C1 segment of cervical spinal cord (tissue), 14 donors: ENCODE data around the gene TGM5.
"Not testable (repeated sequence)": the region's sequence is repeated elsewhere in the genome, so short reads cannot be mapped to it uniquely, and the experiment has no call there.

Experiments used
- DNase-seq, 14 donors: peaks; one replicate each; lab custom pipeline; 2025; lab: John Stamatoyannopoulos, UW

TGM5 gene

GRCh38 chr15:43246261-43246774 lies 20.4 kb downstream of the TGM5 start:
- DNase-seq = no peak

DNA sequence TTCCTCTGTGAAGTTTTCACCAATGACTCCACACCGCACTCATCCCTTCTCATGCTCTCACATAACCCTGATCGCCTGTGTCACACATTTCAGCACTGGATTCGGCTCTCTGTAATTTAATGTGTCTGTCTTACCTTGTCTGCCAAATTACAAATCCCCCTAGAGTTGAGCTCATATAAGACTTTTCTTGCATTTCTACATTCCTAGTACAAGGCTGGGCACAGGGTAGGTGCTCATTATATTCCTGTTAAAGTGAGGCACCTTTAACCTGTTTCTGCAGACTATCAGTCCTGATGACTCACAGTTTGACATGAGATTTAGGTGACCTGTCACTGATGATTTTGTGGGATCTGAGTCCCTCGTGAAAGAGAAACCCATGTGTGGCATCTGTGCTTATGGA lies 22.6 kb downstream of the TGM5 start:
- no peak for DNase-seq

- DNase-seq = no peak
These were observed 23.6 kb downstream of the TGM5 start for GRCh38 chr15:43243020-43243645.

- DNase-seq = no peak
These were observed 24.1 kb downstream of the TGM5 start for GRCh38 chr15:43242616-43243015.

DNA sequence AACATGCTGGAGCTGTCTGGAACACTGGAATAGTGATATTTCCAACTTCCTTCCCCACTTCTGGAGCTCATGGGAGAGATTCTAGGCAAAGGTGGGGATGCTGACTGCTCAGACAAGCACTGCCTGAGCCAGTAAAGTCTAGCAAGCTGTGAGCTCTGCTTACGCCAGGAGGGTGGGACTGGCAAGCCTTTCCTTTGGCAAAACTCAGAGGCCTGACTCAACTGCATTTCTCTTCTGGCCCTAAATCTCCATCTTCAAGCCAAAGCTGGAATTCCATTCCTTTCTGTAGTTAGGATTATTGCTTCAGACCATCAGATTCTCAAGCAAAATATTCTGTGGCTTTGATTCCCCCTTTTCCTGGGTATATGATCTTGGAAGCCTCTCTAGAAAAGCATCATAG lies 25.6 kb downstream of the TGM5 start:
- DNase-seq = peak in 4 of 14 donors; percentile 5 to 45 (median 18)

- no peak for DNase-seq
These were observed 26.8 kb downstream of the TGM5 start for GRCh38 chr15:43239732-43240491.

DNA sequence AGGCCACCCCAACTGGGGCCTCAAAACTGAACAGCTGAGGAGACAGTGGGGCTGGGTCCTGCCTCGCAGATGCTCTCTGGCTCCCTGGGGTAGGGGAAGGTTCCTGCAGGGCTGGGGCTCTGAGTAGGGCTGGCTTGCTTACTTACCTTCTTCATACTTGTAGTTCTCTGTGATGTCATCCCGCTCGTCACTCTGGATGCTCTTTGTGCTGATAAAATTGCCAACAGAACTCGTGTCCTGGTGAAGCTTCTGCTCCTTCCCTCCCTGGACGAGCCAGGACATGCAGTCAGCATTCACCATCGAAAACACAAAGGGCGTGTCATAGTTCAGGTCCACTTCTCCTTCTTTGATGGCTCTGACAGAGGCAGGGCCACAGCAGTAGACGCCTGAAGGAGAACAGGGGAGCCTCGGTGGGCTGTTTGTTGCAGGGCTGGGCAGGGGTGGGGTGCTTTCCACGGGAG lies 28.0 kb downstream of the TGM5 start:
- no peak for DNase-seq

GRCh38 chr15:43237842-43238470 lies 28.8 kb downstream of the TGM5 start:
- DNase-seq = no peak

DNA sequence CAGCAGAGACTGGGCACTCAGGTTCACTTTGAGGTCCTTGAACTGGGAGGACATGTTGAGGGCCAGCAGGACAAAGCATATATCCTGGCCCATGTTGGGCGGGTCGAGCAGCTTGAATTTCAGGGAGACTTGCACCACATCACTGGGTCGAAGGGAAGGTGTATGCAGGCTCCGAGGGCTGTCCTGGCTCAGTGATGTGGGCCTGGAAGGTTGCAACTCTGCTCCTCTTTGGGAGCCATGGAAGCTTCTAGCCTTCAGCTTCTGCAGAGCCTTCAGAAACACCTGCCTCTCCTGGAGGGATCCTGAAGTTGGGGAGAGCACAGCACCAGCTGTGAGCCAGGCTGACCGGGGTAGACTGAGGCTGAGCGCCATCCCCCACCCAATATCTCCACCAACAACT lies 31.2 kb downstream of the TGM5 start:
- DNase-seq = no peak

- no peak for DNase-seq
These were observed 34.3 kb downstream of the TGM5 start for GRCh38 chr15:43232289-43232874.

GRCh38 chr15:43230640-43231115 lies 36.0 kb downstream of the TGM5 start:
- DNase-seq = no peak

DNA sequence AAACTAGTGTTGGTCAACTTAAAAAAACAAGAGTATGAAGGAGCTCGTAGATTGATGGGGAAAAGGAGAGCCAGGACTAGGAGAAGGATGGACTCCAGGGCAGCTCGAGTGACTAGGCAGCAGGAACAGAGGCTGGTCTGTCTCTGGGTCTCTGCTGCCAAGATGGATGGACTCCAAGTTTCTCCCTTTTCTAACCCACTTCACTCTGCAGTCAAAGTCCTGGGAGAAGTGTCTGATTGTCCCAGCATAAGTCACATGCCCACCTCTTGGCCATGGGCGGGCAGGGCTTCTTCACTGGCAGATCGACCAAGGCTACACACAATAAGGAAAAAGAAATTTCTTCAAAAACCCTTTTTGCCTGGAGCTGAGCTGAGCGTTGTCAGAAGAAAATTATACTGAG lies 36.8 kb downstream of the TGM5 start:
- peak in 11 of 14 donors; percentile 15 to 63 (median 31) for DNase-seq

DNA sequence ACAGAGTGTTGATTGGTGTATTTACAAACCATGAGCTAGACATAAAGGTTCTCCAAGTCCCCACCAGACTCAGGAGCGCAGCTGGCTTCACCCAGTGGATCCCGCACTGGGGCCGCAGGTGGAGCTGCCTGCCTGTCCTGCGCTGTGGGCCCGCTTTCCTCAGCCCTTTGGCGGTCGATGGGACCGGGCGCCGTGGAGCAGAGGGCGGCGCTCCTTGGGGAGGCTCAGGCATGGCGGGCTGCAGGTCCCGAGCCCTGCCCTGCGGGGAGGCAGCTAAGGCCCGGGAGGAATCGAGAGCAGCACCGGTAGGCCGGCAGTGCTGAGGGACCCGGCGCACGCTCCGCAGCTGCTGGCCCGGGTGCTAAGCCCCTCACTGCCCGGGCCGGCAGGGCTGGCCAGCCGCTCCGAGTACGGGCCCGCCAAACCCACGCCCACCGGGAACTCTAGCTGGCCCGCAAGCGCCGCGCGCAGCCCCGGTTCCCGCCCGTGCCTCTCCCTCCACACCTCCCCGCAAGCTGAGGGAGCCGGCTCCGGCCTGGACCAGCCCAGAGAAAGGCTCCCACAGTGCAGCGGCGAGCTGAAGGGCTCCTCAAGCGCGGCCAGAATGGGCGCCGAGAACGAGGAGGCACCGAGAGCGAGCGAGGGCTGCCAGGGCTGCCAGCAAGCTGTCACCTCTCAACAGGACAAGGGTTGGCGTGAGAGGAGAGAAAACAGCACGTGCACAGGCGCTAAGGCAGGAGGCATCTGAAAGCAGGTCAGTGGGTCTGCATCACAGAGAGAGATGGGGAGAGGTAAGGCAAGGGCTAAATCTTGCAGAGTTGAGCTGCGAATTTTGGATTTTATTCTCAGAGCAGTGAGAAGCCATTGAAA lies 40.1 kb downstream of the TGM5 start:
- peak in 1 of 14 donors; percentile 53 for DNase-seq

- not testable (repeated sequence) for DNase-seq
These were observed 40.8 kb downstream of the TGM5 start for GRCh38 chr15:43225950-43226255.

- peak in 5 of 14 donors; percentile 6 to 27 (median 12) for DNase-seq
These were observed 41.4 kb downstream of the TGM5 start for GRCh38 chr15:43225201-43225949.

DNA sequence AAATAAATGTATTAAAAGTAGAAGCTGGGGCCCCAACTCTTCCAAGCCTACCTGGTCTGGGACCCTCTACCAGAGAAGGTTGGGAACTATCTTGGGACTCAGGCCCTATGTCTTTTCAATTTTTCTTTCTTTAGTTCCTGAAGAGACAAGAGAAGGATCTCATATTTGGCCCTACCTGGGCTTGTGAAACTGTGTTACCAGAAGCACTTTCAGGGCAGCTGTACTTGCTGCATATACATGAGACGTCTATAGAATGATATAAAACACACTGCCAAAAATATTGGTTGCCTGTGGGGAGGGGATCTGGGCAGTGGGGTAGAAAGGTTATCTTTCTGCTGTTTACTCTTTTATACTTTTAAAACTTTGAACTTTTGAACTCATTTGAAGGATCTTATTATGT lies 45.3 kb downstream of the TGM5 start:
- no peak for DNase-seq

- DNase-seq = no peak
These were observed 45.7 kb downstream of the TGM5 start, which contains the start of gene EPB42 for GRCh38 chr15:43220991-43221403. Gene EPB42 (minus strand): TSS chr15:43221018. CDS start chr15:43220825, 193 bp downstream.

DNA sequence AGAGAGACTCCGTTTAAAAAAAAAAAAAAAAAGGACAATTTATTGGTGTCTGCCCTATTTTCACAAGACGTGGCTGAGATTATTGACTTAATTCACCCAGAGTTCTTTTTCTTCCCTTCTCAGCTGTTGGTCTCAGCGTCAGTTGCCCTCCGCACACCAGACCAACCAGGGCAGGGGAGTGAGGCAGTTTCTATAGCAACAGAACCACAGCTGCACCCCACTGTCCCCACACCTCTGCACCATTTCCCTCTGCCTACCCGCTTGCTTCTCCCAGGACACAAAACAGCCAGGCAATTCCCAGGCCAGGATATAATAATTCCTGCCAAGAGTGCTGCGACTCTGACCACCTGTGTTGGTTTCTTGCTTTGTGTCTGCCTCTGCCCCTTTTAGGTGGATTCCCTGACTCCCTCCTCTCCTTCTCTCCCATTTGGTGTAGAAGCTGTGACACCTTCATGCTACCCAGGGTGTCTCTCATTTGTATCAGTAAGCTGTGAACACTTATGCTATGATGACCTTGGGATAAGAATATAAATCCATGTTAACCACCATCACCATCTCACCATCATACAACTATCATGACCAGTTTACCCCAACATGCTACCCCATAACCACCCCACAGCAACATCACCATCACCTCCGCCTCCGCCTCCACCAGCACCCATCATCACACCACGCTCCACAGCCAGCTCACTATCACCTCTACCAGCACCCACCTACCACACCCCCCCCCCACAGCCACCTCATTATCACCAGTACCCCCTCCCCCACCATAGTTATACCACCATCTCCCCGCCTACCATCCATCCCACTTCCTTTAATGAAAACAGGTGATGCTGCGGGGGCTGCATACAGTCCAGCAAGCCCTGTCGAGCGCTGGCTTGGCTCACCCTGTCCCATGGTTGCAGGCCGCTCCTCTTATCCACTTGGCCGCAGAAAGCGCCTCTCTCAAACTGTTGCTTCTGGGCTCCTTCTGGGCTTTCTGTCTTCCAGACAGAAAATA lies 46.5 kb downstream of the TGM5 start:
- DNase-seq = no peak
